ENCODE data around the gene AKR1B1. TPM values are rescaled to one million over a fixed set of nuclear protein-coding genes. Genes with fewer than 3 reads are reported as not detected.

Gene AKR1B1
- total RNA-seq, 1 donor from 2014 or later = 49.1 TPM

GRCh38 chr7:134406431-134406830 is 52.5 kb downstream of the AKR1B1 start:
- Histone ChIP-seq H3K36me3 (ENCODE audit: control insufficient read depth in 3 of 3, insufficient read depth in 3 of 3, low read length in 3 of 3) (no peaks in the 10 kb centered on the region), H3K4me1 (ENCODE audit: control insufficient read depth in 3 of 3, insufficient read depth in 3 of 3, low read length in 3 of 3) (no peaks in the 10 kb centered on the region), H3K4me3 (ENCODE audit: low read length in 3 of 3) (no peak overlapping the region), H3K27me3 (ENCODE audit: control insufficient read depth in 3 of 3, insufficient read depth in 3 of 3, low read length in 3 of 3) (peaks cover 0 to 2% (median 0%) of the 10 kb centered on the region in 3 donors), H3K9me3 (ENCODE audit: control insufficient read depth in 3 of 3, low read length in 3 of 3) (no peaks in the 10 kb centered on the region), H3K9ac (ENCODE audit: low read depth in 1 of 3, low read length in 3 of 3) (no peak overlapping the region), H3K27ac (ENCODE audit: low read depth, low read length) (no peak overlapping the region)

GRCh38 chr7:134405299-134405698 is 53.6 kb downstream of the AKR1B1 start:
- Histone ChIP-seq H3K4me3 (ENCODE audit: low read length in 3 of 3) (no peak overlapping the region), H3K27ac (ENCODE audit: low read depth, low read length) (no peak overlapping the region), H3K36me3 (ENCODE audit: control insufficient read depth in 3 of 3, insufficient read depth in 3 of 3, low read length in 3 of 3) (no peaks in the 10 kb centered on the region), H3K9me3 (ENCODE audit: control insufficient read depth in 3 of 3, low read length in 3 of 3) (no peaks in the 10 kb centered on the region), H3K4me1 (ENCODE audit: control insufficient read depth in 3 of 3, insufficient read depth in 3 of 3, low read length in 3 of 3) (no peaks in the 10 kb centered on the region), H3K9ac (ENCODE audit: low read depth in 1 of 3, low read length in 3 of 3) (no peak overlapping the region), H3K27me3 (ENCODE audit: control insufficient read depth in 3 of 3, insufficient read depth in 3 of 3, low read length in 3 of 3) (peaks cover 0 to 2% (median 0%) of the 10 kb centered on the region in 3 donors)

GRCh38 chr7:134403062-134403461 is 55.8 kb downstream of the AKR1B1 start:
- H3K27me3 ChIP-seq (ENCODE audit: control insufficient read depth in 3 of 3, insufficient read depth in 3 of 3, low read length in 3 of 3) = peaks cover 0 to 2% (median 0%) of the 10 kb centered on the region in 3 donors
- H3K4me3 ChIP-seq (ENCODE audit: low read length in 3 of 3) = no peak overlapping the region
- no peaks in the 10 kb centered on the region for H3K9me3 ChIP-seq (ENCODE audit: control insufficient read depth in 3 of 3, low read length in 3 of 3)
- no peaks in the 10 kb centered on the region for H3K4me1 ChIP-seq (ENCODE audit: control insufficient read depth in 3 of 3, insufficient read depth in 3 of 3, low read length in 3 of 3)
- H3K9ac ChIP-seq (ENCODE audit: low read depth in 1 of 3, low read length in 3 of 3) = no peak overlapping the region
- H3K36me3 ChIP-seq (ENCODE audit: control insufficient read depth in 3 of 3, insufficient read depth in 3 of 3, low read length in 3 of 3) = no peaks in the 10 kb centered on the region
- no peak overlapping the region for H3K27ac ChIP-seq (ENCODE audit: low read depth, low read length)

- peaks cover 0 to 2% (median 0%) of the 10 kb centered on the region in 3 donors for H3K27me3 ChIP-seq (ENCODE audit: control insufficient read depth in 3 of 3, insufficient read depth in 3 of 3, low read length in 3 of 3)
- H3K36me3 ChIP-seq (ENCODE audit: control insufficient read depth in 3 of 3, insufficient read depth in 3 of 3, low read length in 3 of 3) = no peaks in the 10 kb centered on the region
- no peak overlapping the region for H3K9ac ChIP-seq (ENCODE audit: low read depth in 1 of 3, low read length in 3 of 3)
- H3K4me1 ChIP-seq (ENCODE audit: control insufficient read depth in 3 of 3, insufficient read depth in 3 of 3, low read length in 3 of 3) = no peaks in the 10 kb centered on the region
- no peak overlapping the region for H3K27ac ChIP-seq (ENCODE audit: low read depth, low read length)
- H3K9me3 ChIP-seq (ENCODE audit: control insufficient read depth in 3 of 3, low read length in 3 of 3) = no peaks in the 10 kb centered on the region
- no peak overlapping the region for H3K4me3 ChIP-seq (ENCODE audit: low read length in 3 of 3)
Observed at GRCh38 chr7:134400859-134401258, 58.0 kb downstream of the AKR1B1 start.

GRCh38 chr7:134396031-134396430 is 62.9 kb downstream of the AKR1B1 start:
- no peaks in the 10 kb centered on the region for H3K4me1 ChIP-seq (ENCODE audit: control insufficient read depth in 3 of 3, insufficient read depth in 3 of 3, low read length in 3 of 3)
- no peak overlapping the region for H3K27ac ChIP-seq (ENCODE audit: low read depth, low read length)
- H3K9ac ChIP-seq (ENCODE audit: low read depth in 1 of 3, low read length in 3 of 3) = no peak overlapping the region
- no peaks in the 10 kb centered on the region for H3K36me3 ChIP-seq (ENCODE audit: control insufficient read depth in 3 of 3, insufficient read depth in 3 of 3, low read length in 3 of 3)
- H3K4me3 ChIP-seq (ENCODE audit: low read length in 3 of 3) = no peak overlapping the region
- H3K27me3 ChIP-seq (ENCODE audit: control insufficient read depth in 3 of 3, insufficient read depth in 3 of 3, low read length in 3 of 3) = no peaks in the 10 kb centered on the region
- H3K9me3 ChIP-seq (ENCODE audit: control insufficient read depth in 3 of 3, low read length in 3 of 3) = no peaks in the 10 kb centered on the region

GRCh38 chr7:134395604-134396003 is 63.3 kb downstream of the AKR1B1 start:
- Histone ChIP-seq H3K27ac (ENCODE audit: low read depth, low read length) (no peak overlapping the region), H3K9ac (ENCODE audit: low read depth in 1 of 3, low read length in 3 of 3) (no peak overlapping the region), H3K4me1 (ENCODE audit: control insufficient read depth in 3 of 3, insufficient read depth in 3 of 3, low read length in 3 of 3) (no peaks in the 10 kb centered on the region), H3K36me3 (ENCODE audit: control insufficient read depth in 3 of 3, insufficient read depth in 3 of 3, low read length in 3 of 3) (no peaks in the 10 kb centered on the region), H3K9me3 (ENCODE audit: control insufficient read depth in 3 of 3, low read length in 3 of 3) (no peaks in the 10 kb centered on the region), H3K4me3 (ENCODE audit: low read length in 3 of 3) (no peak overlapping the region), H3K27me3 (ENCODE audit: control insufficient read depth in 3 of 3, insufficient read depth in 3 of 3, low read length in 3 of 3) (no peaks in the 10 kb centered on the region)

- H3K4me1 ChIP-seq (ENCODE audit: control insufficient read depth in 3 of 3, insufficient read depth in 3 of 3, low read length in 3 of 3) = no peaks in the 10 kb centered on the region
- no peak overlapping the region for H3K9ac ChIP-seq (ENCODE audit: low read depth in 1 of 3, low read length in 3 of 3)
- H3K9me3 ChIP-seq (ENCODE audit: control insufficient read depth in 3 of 3, low read length in 3 of 3) = no peaks in the 10 kb centered on the region
- H3K36me3 ChIP-seq (ENCODE audit: control insufficient read depth in 3 of 3, insufficient read depth in 3 of 3, low read length in 3 of 3) = no peaks in the 10 kb centered on the region
- H3K4me3 ChIP-seq (ENCODE audit: low read length in 3 of 3) = no peak overlapping the region
- no peaks in the 10 kb centered on the region for H3K27me3 ChIP-seq (ENCODE audit: control insufficient read depth in 3 of 3, insufficient read depth in 3 of 3, low read length in 3 of 3)
- no peak overlapping the region for H3K27ac ChIP-seq (ENCODE audit: low read depth, low read length)
Observed at GRCh38 chr7:134394056-134394455, 64.8 kb downstream of the AKR1B1 start.

Other genes with a start within 250 kb of the AKR1B1 start
- 6.8 TPM for gene SLC35B4, start 142.2 kb downstream of the AKR1B1 start, total RNA-seq
- gene AKR1B10, start 68.5 kb upstream of the AKR1B1 start, total RNA-seq = not detected
- under 0.01 TPM for gene AKR1B15, start 90.0 kb upstream of the AKR1B1 start, total RNA-seq
- 92.9 TPM for gene BPGM, start 187.8 kb upstream of the AKR1B1 start, total RNA-seq